Coronary artery (tissue), 2 donors: ENCODE results near the gene AMOTL1.
A peak's percentile ranks its signal among the peaks of the same experiment; 100 is the strongest.

Experiments
- DNase-seq: peaks from one replicate; pipeline ENCODE4 v3.0.0-alpha.2; 2017; ENCODE audit warnings: low spot score
- H3K27ac ChIP-seq, 2 donors: fragments of 200-600 bp; sonication (generic); one replicate each; pipeline ENCODE4 v1.5.1; 2016 to 2019
- H3K4me3 ChIP-seq: fragments of 200-600 bp; sonication (generic); 2 replicates; pipeline ENCODE4 v1.5.1; 2016; ENCODE audit warnings: mild to moderate bottlenecking, moderate library complexity
- TF ChIP-seq, protein P1 (sequence below): fragments of 200-600 bp; sonication (generic); IDR thresholded peaks from one replicate; pipeline ENCODE4 v1.5.1; 2019; ENCODE audit warnings: antibody characterized with exemption

The AMOTL1 gene

DNA sequence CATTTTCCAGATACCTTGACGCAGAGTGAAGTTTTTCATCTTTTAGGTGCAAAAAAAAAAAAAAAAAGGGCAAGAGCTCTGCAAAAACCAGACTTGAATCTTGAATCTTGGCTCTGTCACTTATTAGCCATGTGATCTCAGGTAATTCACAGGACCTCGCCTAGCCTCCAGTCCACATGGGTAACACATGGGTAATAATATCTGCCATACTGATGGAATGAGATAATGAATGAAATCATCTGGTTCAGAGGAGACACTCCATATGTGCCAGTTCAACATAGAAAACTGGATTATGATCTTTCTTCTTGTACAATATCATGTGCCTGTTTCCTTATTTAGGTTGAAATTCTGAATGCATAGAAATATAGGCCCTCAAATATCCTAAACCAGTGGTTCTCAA is 8.6 kb upstream of the AMOTL1 start:
- TF ChIP-seq, protein P1, sequence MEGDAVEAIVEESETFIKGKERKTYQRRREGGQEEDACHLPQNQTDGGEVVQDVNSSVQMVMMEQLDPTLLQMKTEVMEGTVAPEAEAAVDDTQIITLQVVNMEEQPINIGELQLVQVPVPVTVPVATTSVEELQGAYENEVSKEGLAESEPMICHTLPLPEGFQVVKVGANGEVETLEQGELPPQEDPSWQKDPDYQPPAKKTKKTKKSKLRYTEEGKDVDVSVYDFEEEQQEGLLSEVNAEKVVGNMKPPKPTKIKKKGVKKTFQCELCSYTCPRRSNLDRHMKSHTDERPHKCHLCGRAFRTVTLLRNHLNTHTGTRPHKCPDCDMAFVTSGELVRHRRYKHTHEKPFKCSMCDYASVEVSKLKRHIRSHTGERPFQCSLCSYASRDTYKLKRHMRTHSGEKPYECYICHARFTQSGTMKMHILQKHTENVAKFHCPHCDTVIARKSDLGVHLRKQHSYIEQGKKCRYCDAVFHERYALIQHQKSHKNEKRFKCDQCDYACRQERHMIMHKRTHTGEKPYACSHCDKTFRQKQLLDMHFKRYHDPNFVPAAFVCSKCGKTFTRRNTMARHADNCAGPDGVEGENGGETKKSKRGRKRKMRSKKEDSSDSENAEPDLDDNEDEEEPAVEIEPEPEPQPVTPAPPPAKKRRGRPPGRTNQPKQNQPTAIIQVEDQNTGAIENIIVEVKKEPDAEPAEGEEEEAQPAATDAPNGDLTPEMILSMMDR, result no peak
- H3K27ac ChIP-seq, result no peak overlapping the region
- no peak overlapping the region for H3K4me3 ChIP-seq
- DNase-seq, result no peak

DNA sequence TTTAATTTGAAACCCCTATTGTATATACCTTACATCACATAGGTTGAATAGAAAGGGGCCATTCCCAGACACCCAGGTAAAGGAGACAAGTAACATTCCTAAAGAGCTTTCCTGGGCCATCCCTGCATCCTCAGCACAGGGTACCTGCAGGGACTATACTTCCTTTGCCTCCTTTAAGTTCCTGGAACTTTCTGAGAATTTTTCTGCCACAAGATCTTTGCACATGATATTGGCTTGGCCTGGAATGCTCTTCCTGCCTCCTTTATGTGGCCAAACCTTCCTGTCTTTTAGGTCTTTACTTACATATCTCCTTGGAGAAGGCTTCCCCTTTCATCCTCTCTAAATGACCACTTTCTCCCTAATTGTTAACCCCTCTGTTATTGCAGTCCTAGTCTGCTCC is 7.9 kb upstream of the AMOTL1 start:
- Histone ChIP-seq H3K4me3 (no peak overlapping the region), H3K27ac (no peak overlapping the region)
- TF ChIP-seq, protein P1, result no peak
- DNase-seq, result no peak

DNA sequence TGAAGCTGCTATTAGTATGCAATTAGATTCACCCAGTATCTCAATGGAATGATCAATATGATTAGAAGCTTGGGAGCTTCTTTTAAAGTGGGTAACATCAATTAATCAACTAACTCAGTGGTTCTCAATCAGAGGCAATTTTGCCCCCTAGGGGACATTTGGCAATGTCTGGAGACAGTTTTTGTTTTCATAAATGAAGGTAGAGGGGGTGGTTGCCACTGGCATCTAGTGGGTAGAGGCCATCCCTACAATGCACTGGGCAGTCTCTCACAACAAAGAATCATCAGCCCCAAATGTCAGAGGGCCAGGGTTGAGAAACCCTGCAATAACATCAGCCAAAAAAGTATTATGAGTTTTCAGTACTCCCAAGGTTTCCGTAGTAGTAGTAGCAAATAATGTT is 5.9 kb upstream of the AMOTL1 start:
- TF ChIP-seq, protein P1, result no peak
- Histone ChIP-seq H3K27ac (no peak overlapping the region), H3K4me3 (no peak overlapping the region)
- no peak for DNase-seq

DNA sequence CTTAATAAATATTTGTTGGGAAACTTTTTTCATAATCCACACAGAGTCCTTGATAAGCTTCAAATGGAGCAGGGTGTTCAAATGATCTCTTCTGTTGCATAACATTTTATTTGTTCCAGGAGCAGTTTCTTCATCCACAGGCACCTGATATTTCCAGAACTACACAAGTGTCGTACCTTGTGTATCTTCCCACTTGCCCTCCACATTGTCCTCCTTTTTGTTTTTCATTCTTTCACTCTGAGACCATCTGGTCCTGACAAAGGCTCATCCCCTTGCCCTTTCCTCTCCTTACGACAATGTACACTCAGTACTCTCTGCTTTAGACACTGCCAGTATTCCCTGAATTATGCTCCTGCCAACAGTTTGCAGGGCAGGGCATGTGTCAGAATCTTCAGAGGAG is 5.2 kb upstream of the AMOTL1 start:
- DNase-seq, result no peak
- H3K4me3 ChIP-seq, result no peak overlapping the region
- TF ChIP-seq, protein P1, result no peak
- H3K27ac ChIP-seq, result no peak overlapping the region

DNA sequence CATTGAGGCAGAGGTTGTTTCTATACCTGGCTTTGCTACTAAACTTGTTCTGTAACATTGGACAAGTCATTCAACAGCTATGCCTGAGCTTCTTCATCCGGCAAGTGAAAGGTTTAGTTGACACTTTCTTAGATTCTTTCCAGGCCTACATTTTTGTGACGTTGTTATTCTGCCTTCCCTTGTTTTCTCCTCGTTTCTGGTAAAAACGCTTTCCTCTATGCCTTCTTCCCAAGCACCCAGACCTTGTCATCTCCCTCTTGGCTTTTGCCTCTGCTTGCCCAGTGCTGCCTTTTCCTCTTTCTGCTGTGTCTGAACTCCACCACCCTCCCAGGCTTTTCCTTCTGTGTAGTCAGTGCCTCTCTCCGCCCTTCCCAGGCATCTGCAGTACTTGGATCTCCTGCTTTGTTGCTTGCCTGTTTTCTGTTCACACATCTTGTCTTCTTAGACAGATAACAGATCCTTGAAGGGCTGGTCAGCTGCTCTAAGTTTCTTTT is 1.4 kb upstream of the AMOTL1 start:
- DNase-seq, result no peak
- H3K4me3 ChIP-seq, result no peak overlapping the region
- H3K27ac ChIP-seq, result peak overlapping the region in 1 of 2 donors; percentile 91
- TF ChIP-seq, protein P1, result no peak

DNA sequence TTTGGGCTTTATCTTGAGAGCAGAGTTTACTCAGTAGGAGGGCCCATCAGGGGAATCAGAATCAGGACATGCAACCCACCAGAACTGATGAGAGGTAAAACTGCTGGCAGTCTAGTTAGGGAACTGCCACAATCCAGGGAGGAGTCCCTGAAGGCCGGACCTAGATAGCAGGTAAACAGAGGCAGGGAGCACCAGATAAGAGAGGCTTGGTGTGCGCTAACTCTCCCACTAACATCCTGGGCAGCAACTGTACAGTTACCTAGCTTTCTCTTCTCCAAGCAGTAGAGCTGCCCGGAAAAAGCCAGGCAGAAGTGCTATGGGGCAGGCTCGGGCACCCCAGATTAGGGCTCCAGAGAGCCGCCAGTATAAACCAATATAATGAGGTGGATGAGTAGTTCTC is 865 bp upstream of the AMOTL1 start:
- peak overlapping the region; percentile 90 to 91 for H3K27ac ChIP-seq
- no peak overlapping the region for H3K4me3 ChIP-seq
- DNase-seq, result no peak
- TF ChIP-seq, protein P1, result no peak

DNA sequence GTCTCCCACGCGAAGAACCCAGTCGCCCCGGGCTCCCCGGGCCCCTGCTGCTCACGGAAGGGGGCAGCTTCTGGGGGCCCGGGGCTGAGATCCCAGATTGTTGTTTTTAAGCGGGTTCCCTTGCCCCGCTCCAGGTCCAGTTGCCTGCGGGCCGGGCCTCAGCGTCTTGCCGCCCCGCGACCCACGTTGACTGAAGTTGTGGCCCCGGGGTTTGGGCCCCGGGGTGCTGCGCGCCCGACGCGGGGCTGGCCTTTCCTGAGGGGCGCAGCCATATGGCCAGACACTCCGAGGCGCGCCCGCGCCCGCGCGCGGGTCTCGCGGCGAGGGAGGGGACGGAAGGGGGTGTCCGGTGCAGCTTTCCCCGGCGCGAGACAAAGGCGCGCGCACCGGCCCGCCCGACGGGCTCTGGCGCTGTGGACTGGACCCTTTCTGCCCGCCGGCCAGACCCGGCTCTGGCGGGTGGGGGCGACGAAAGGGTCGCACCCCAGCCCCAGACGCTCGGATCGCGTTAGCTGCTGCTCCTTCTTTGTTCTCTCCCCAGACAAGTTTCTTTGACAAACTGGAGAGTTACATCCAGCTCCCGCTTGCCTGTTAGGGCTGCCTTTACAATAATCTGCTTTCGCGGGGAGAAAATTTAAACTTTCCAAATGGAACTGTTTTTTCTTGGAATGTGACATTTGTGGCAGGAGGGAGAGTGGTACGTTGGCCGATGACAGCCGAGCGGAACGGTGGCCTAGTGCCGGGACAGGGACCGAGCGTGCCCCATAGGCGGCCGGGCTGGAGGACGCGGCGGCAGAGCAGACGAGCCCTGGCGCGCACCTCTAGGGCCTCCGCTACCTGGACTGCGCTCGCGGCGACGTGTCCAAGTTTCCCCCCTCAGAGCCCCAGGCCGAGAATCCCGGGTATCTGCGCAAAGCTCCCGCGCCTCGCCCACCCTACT is 716 bp downstream of the AMOTL1 start:
- Histone ChIP-seq H3K4me3 (peak overlapping the region; percentile 86), H3K27ac (peak overlapping the region; percentile 90 to 91)
- TF ChIP-seq, protein P1, result no peak
- DNase-seq, result no peak
